Measurements from ENCODE around the gene BUB1B. TPM values are rescaled to one million over a fixed set of nuclear protein-coding genes. Genes with fewer than 3 reads are reported as not detected.

The BUB1B gene
- total and polyA plus RNA-seq, 9 of the 15 experiments (the other 6 are each of a cell fraction or from before 2014, with no cell fraction given), result 28.7 to 113 (median 82.2) TPM

DNA sequence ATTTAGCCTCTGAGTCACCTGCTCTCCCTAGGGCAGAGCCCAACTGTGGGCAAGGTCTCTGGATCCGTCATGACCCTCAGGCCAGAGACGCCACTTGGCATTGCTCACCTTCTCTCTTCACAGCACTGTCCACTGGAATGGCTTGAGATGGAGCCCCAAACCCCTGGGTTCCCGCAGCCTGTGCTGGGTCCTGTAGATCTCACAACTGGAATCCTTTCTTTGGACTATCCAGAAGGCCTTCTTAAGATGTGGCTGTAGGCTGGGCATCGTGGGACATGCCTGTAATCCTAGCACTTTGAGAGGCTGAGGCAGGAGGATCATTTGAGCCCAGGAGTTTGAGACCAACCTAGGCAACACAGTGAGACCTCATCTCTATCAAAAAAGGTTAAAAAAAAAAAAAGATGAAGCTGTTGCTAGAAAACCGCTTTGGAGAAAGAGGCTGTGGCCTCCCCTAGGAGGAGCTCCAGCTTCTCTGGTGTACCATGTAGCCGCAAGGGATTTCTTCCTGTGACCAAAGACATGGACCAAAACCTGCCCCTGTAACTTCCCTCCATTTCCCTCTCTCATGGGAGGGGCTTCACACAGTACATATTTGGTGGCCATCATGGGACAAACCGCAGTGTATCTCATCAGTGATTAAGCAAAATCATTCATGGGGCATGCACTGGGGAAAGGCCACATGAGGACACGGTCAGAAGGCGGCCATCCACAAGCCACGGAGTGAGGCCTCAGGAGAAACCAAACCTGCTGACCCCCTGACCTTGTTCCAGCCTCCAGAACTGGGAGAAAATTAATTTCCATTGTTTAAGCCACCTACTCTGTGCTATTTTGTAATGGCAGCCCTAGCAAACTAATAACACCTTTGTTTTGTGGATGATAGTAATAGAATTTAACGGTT, 23.3 kb upstream of the BUB1B start (continued):
- TF ChIP-seq, protein P1, sequence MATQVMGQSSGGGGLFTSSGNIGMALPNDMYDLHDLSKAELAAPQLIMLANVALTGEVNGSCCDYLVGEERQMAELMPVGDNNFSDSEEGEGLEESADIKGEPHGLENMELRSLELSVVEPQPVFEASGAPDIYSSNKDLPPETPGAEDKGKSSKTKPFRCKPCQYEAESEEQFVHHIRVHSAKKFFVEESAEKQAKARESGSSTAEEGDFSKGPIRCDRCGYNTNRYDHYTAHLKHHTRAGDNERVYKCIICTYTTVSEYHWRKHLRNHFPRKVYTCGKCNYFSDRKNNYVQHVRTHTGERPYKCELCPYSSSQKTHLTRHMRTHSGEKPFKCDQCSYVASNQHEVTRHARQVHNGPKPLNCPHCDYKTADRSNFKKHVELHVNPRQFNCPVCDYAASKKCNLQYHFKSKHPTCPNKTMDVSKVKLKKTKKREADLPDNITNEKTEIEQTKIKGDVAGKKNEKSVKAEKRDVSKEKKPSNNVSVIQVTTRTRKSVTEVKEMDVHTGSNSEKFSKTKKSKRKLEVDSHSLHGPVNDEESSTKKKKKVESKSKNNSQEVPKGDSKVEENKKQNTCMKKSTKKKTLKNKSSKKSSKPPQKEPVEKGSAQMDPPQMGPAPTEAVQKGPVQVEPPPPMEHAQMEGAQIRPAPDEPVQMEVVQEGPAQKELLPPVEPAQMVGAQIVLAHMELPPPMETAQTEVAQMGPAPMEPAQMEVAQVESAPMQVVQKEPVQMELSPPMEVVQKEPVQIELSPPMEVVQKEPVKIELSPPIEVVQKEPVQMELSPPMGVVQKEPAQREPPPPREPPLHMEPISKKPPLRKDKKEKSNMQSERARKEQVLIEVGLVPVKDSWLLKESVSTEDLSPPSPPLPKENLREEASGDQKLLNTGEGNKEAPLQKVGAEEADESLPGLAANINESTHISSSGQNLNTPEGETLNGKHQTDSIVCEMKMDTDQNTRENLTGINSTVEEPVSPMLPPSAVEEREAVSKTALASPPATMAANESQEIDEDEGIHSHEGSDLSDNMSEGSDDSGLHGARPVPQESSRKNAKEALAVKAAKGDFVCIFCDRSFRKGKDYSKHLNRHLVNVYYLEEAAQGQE (IDR thresholded peaks at IDR 0.05; ENCODE audit: borderline replicate concordance), result peak; percentile 18; the same call in 1 of the 2 replicates
- TF ChIP-seq, protein P1 (CRISPR knock-in tag; IDR thresholded peaks at IDR 0.05; ENCODE audit: low read depth), result no peak
- TF ChIP-seq, protein P2, sequence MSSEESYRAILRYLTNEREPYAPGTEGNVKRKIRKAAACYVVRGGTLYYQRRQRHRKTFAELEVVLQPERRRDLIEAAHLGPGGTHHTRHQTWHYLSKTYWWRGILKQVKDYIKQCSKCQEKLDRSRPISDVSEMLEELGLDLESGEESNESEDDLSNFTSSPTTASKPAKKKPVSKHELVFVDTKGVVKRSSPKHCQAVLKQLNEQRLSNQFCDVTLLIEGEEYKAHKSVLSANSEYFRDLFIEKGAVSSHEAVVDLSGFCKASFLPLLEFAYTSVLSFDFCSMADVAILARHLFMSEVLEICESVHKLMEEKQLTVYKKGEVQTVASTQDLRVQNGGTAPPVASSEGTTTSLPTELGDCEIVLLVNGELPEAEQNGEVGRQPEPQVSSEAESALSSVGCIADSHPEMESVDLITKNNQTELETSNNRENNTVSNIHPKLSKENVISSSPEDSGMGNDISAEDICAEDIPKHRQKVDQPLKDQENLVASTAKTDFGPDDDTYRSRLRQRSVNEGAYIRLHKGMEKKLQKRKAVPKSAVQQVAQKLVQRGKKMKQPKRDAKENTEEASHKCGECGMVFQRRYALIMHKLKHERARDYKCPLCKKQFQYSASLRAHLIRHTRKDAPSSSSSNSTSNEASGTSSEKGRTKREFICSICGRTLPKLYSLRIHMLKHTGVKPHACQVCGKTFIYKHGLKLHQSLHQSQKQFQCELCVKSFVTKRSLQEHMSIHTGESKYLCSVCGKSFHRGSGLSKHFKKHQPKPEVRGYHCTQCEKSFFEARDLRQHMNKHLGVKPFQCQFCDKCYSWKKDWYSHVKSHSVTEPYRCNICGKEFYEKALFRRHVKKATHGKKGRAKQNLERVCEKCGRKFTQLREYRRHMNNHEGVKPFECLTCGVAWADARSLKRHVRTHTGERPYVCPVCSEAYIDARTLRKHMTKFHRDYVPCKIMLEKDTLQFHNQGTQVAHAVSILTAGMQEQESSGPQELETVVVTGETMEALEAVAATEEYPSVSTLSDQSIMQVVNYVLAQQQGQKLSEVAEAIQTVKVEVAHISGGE (CRISPR knock-in tag; IDR thresholded peaks at IDR 0.05), result peak in 1 of 3 experiments; percentile 29; a peak in 1 of 6 replicates
- TF ChIP-seq CEBPG (CRISPR knock-in tag; IDR thresholded peaks at IDR 0.05), result no peak
- TF ChIP-seq CEBPG (tag; conservative IDR thresholded peaks at IDR 0.05 in 1 of 2, IDR thresholded peaks at IDR 0.05 in 1 of 2), result no peak
- TF ChIP-seq JUND (IDR thresholded peaks at IDR 0.05; ENCODE audit: borderline replicate concordance, low read depth, low read length), result no peak
- TF ChIP-seq JUND (tag; IDR thresholded peaks at IDR 0.05; ENCODE audit: borderline replicate concordance, low read depth, low read length), result peak; percentile 46; the same call in 1 of the 3 replicates
- TF ChIP-seq, protein P3, sequence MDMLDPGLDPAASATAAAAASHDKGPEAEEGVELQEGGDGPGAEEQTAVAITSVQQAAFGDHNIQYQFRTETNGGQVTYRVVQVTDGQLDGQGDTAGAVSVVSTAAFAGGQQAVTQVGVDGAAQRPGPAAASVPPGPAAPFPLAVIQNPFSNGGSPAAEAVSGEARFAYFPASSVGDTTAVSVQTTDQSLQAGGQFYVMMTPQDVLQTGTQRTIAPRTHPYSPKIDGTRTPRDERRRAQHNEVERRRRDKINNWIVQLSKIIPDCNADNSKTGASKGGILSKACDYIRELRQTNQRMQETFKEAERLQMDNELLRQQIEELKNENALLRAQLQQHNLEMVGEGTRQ (CRISPR knock-in tag; IDR thresholded peaks at IDR 0.05), result no peak
- peak; percentile 50; the same call in 1 of the 2 replicates for TF ChIP-seq LEF1 (IDR thresholded peaks at IDR 0.05)
- no peak for TF ChIP-seq ZNF583 (CRISPR knock-in tag; IDR thresholded peaks at IDR 0.05)
- TF ChIP-seq ZZZ3 (IDR thresholded peaks at IDR 0.05), result no peak
- TF ChIP-seq C11orf30 (IDR thresholded peaks at IDR 0.05; ENCODE audit: low read depth), result peak; percentile 76
- TF ChIP-seq EGR1 (conservative IDR thresholded peaks at IDR 0.05), result no peak
- 0 out of 4 replicates have a peak, but pooled peaks of 1 of the 2 experiments have one; percentile 12 for TF ChIP-seq RCOR1 (IDR thresholded peaks at IDR 0.05; ENCODE audit: borderline replicate concordance in 1 of 2, low read depth in 2 of 2, low read length in 2 of 2)
- peak; percentile 32; the same call in 1 of the 2 replicates for TF ChIP-seq SOX6 (IDR thresholded peaks at IDR 0.05)

Measured in K562 (cell line).